Naive thymus-derived CD4-positive, alpha-beta T cell (primary cell): Measurements from ENCODE around the gene SNED1. TPM values are rescaled to one million over a fixed set of nuclear protein-coding genes. Genes with fewer than 3 reads are reported as not detected.

Experiments used
- ATAC-seq: fragments of 150-1000 bp; cut with Tn5 transposase; 2 replicates; pipeline ENCODE4 v1.10.0; 2021; ENCODE audit warnings: mild to moderate bottlenecking, moderate library complexity
- CTCF ChIA-PET: fragments of 350-600 bp; sonication (Branson Sonifier 250); formaldehyde crosslinking; loops from one replicate; lab custom pipeline; 2021; ENCODE audit warnings: antibody characterized with exemption; lab: Charles Lee
- POLR2A ChIA-PET: fragments of 350-600 bp; sonication (Branson Sonifier 250); formaldehyde crosslinking; loops from one replicate; lab custom pipeline; 2021; ENCODE audit warnings: antibody characterized with exemption, inconsistent platforms; lab: Charles Lee
- DNase-seq, 9 donors: peaks; one replicate each; pipeline versions ENCODE4 v3.0.0 to v3.0.0-alpha.2; 2020 to 2022; ENCODE audit warnings: mixed read lengths in 1 of 9
- H3K27ac ChIP-seq: one replicate; pipeline ENCODE4 v1.7.0; 2013; ENCODE audit warnings: mild to moderate bottlenecking, low read depth, low read length, moderate library complexity
- H3K27me3 ChIP-seq, 2 donors: one replicate each; pipeline ENCODE4 v1.7.0; 2013; ENCODE audit warnings: low read length in 2 of 2, mild to moderate bottlenecking in 2 of 2, moderate library complexity in 2 of 2; ENCODE audit not compliant: control insufficient read depth in 2 of 2, insufficient read depth in 2 of 2
- H3K36me3 ChIP-seq, 3 experiments: 1 replicate in 2 of 3; 2 replicates in 1 of 3; pipeline ENCODE4 v1.7.0; 2013; ENCODE audit warnings: low read length in 3 of 3, mild to moderate bottlenecking in 3 of 3, moderate library complexity in 1 of 3; ENCODE audit not compliant: insufficient read depth in 3 of 3, control insufficient read depth in 2 of 3
- H3K4me1 ChIP-seq, 2 donors: one replicate each; pipeline ENCODE4 v1.7.0; 2013; ENCODE audit warnings: low read length in 2 of 2, mild to moderate bottlenecking in 2 of 2, moderate library complexity in 1 of 2; ENCODE audit not compliant: control insufficient read depth in 2 of 2, insufficient read depth in 2 of 2
- H3K4me3 ChIP-seq: 2 replicates; pipeline ENCODE4 v1.7.0; 2013; ENCODE audit warnings: mild to moderate bottlenecking, low read length
- H3K9me3 ChIP-seq, 3 experiments: 1 replicate in 2 of 3; 2 replicates in 1 of 3; pipeline ENCODE4 v1.7.0; 2013; ENCODE audit warnings: low read length in 3 of 3; ENCODE audit not compliant: control insufficient read depth in 2 of 3
- H3K27ac Mint-ChIP-seq, 9 donors: one replicate each; pipeline ENCODE4 v1.8.0; 2020 to 2022; ENCODE audit warnings: mixed read lengths in 9 of 9, mild to moderate bottlenecking in 8 of 9, moderate library complexity in 5 of 9, inconsistent platforms in 2 of 9
- H3K27me3 Mint-ChIP-seq, 5 donors: one replicate each; pipeline ENCODE4 v1.8.0; 2021 to 2022; ENCODE audit warnings: mixed read lengths in 5 of 5, mild to moderate bottlenecking in 1 of 5
- H3K36me3 Mint-ChIP-seq, 5 donors: one replicate each; pipeline ENCODE4 v1.8.0; 2020 to 2022; ENCODE audit warnings: mixed read lengths in 5 of 5, mild to moderate bottlenecking in 3 of 5, inconsistent platforms in 1 of 5
- H3K4me1 Mint-ChIP-seq, 7 donors: one replicate each; pipeline ENCODE4 v1.8.0; 2020 to 2022; ENCODE audit warnings: mixed read lengths in 7 of 7, mild to moderate bottlenecking in 3 of 7, inconsistent platforms in 1 of 7
- H3K4me3 Mint-ChIP-seq, 10 donors: one replicate each; pipeline ENCODE4 v1.8.0; 2020 to 2022; ENCODE audit warnings: mild to moderate bottlenecking in 10 of 10, mixed read lengths in 10 of 10, moderate library complexity in 6 of 10, inconsistent platforms in 2 of 10
- H3K9me3 Mint-ChIP-seq, 11 donors: one replicate each; pipeline ENCODE4 v1.8.0; 2020 to 2022; ENCODE audit warnings: mixed read lengths in 11 of 11, mild to moderate bottlenecking in 4 of 11, inconsistent platforms in 1 of 11, moderate library complexity in 1 of 11
- intact Hi-C, 2 donors: fragments of 100-400 bp; cut with micrococcal nuclease; formaldehyde crosslinking; loops; one replicate each; pipeline ENCODE4 v1.15.1; 2023
- polyA plus RNA-seq, 2 donors: library from polyadenylated mRNA; unstranded; fragments of 300-500 nt; fragmentation: Illumina TruSeq; gene quantifications; one replicate each; pipeline ENCODE4 v1.2.3, GENCODE V29; 2021
- total RNA-seq, 6 experiments: library from RNA in 5 of 6; stranded (reverse) in 5 of 6; gene quantifications; 1 replicate in 5 of 6; 2 replicates in 1 of 6; pipeline ENCODE4 v1.2.3 and lab custom pipeline; 2021 to 2026

Gene SNED1
- total and polyA plus RNA-seq, 7 experiments from 2014 or later, result 1.0 to 120 (median 32.9) TPM

GRCh38 chr2:241052677-241053360 is 54.4 kb downstream of the SNED1 start:
- POLR2A ChIA-PET, result no interaction called here

DNA sequence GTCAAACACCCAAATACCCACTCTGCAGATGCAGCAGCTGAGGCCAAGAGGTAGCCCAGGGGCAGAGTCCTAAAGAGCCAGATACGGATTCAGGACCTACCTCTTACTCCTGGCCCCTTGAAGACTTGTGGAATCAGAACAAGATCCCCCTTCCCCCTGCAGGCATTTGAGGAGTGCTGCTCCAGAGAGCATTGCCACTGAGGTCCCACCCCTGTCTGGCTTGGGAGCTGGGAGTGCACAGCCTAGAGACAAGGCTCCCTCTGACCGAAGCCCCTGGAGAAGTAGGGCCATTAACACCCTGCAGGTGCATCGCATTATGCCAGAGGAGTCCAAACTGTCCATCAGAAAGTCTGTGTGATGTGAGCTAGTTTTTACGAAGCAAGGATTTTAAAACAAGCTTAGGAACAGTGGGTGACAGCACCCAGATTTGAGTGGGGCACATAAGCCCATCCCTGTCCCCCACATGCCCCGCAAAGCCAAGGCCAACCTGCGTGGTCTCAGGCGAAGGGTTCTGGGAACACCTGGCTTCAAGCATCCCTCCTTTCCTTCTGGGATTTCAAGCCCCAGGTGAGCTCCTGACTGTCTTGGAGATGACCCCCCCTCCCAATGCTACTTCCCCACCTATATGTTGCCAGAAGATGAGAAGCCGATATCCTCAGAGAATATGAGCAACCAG is 55.3 kb downstream of the SNED1 start:
- no peak for DNase-seq
- ATAC-seq, result no peak
- intact Hi-C loops, result no loop called here
- H3K9me3 Mint-ChIP-seq, result no peaks in the 10 kb centered on the region
- Histone ChIP-seq H3K4me1 (no peaks in the 10 kb centered on the region), H3K36me3 (no peaks in the 10 kb centered on the region), H3K27me3 (no peaks in the 10 kb centered on the region), H3K27ac (no peak overlapping the region), H3K4me3 (no peak overlapping the region), H3K9me3 (no peaks in the 10 kb centered on the region)
- peaks cover 0 to 9% (median 0%) of the 10 kb centered on the region in 5 donors for H3K36me3 Mint-ChIP-seq
- H3K27me3 Mint-ChIP-seq, result no peaks in the 10 kb centered on the region
- ChIA-PET POLR2A (interaction anchor here (1.1 kb wide), 1 partner anchor 17 kb away, joined by 3 read pairs; no protein-coding TSS in a partner anchor), CTCF (no interaction called here)
- H3K4me3 Mint-ChIP-seq, result no peak overlapping the region
- H3K4me1 Mint-ChIP-seq, result peaks cover 0 to 4% (median 0%) of the 10 kb centered on the region in 7 donors
- H3K27ac Mint-ChIP-seq, result peak overlapping the region in 1 of 9 donors; percentile 45

More at GRCh38 chr2:241052677-241053360, 54.4 kb downstream of the SNED1 start:
- Mint-ChIP-seq H3K4me1 (peaks cover 0 to 2% (median 0%) of the 10 kb centered on the region in 7 donors), H3K27me3 (no peaks in the 10 kb centered on the region), H3K27ac (no peak overlapping the region), H3K36me3 (peaks cover 0 to 9% (median 0%) of the 10 kb centered on the region in 5 donors), H3K4me3 (no peak overlapping the region), H3K9me3 (no peaks in the 10 kb centered on the region)
- Histone ChIP-seq H3K4me3 (no peak overlapping the region), H3K9me3 (no peaks in the 10 kb centered on the region), H3K27me3 (no peaks in the 10 kb centered on the region), H3K36me3 (no peaks in the 10 kb centered on the region), H3K4me1 (no peaks in the 10 kb centered on the region), H3K27ac (no peak overlapping the region)
- no peak for ATAC-seq
- no peak for DNase-seq
- intact Hi-C loops, result no loop called here
- CTCF ChIA-PET, result no interaction called here

DNA sequence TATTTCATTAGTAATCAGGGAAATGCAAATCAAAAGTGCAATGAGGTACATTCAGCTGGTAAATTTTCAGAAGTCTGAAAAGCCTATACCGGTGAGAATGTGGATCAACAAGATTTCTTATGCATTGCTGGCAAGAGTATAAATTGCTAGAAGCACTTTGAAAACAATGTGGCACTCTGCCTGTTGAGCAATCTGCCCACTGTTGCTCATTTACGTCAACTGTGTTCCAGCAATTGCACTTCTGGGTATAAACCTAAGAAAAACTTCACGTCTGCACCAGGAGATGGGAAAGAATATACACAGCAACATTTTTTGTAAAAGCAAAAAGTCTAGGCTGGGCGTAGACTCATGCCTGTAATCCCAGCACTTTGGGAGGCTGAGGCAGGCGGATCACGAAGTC is 62.9 kb downstream of the SNED1 start:
- no peak for DNase-seq
- Histone ChIP-seq H3K27me3 (no peaks in the 10 kb centered on the region), H3K36me3 (no peaks in the 10 kb centered on the region), H3K27ac (no peak overlapping the region), H3K4me1 (peaks cover 0 to 8% of the 10 kb centered on the region in 2 donors), H3K9me3 (no peaks in the 10 kb centered on the region), H3K4me3 (no peak overlapping the region)
- CTCF ChIA-PET, result no interaction called here
- H3K4me3 Mint-ChIP-seq, result peak overlapping the region in 1 of 10 donors; percentile 1
- POLR2A ChIA-PET, result no interaction called here
- ATAC-seq, result no peak
- H3K9me3 Mint-ChIP-seq, result no peaks in the 10 kb centered on the region
- peak overlapping the region in 1 of 9 donors; percentile 45 for H3K27ac Mint-ChIP-seq
- intact Hi-C loops, result loop anchor here in 1 of 2 donors (5.0 kb wide), 1 partner anchor 79 kb away; no protein-coding TSS in a partner anchor
- peaks cover 0 to 5% (median 0%) of the 10 kb centered on the region in 5 donors for H3K27me3 Mint-ChIP-seq
- peaks cover 0 to 2% (median 0%) of the 10 kb centered on the region in 5 donors for H3K36me3 Mint-ChIP-seq
- peaks cover 0 to 9% (median 0%) of the 10 kb centered on the region in 7 donors for H3K4me1 Mint-ChIP-seq

GRCh38 chr2:241062389-241063092 is 64.1 kb downstream of the SNED1 start:
- Mint-ChIP-seq H3K36me3 (no peaks in the 10 kb centered on the region), H3K9me3 (no peaks in the 10 kb centered on the region), H3K4me1 (peaks cover 0 to 9% (median 0%) of the 10 kb centered on the region in 7 donors), H3K27ac (peak overlapping the region in 1 of 9 donors; percentile 1), H3K4me3 (peak overlapping the region in 1 of 10 donors; percentile 76), H3K27me3 (peaks cover 0 to 5% (median 0%) of the 10 kb centered on the region in 5 donors)
- Histone ChIP-seq H3K27me3 (no peaks in the 10 kb centered on the region), H3K4me1 (peaks cover 0 to 8% of the 10 kb centered on the region in 2 donors), H3K36me3 (no peaks in the 10 kb centered on the region), H3K27ac (no peak overlapping the region), H3K9me3 (no peaks in the 10 kb centered on the region), H3K4me3 (no peak overlapping the region)
- ATAC-seq (no peak), DNase-seq (no peak)
- POLR2A ChIA-PET, result no interaction called here
- intact Hi-C loops, result loop anchor here in 1 of 2 donors (5.0 kb wide), 1 partner anchor 80 kb away; no protein-coding TSS in a partner anchor
- CTCF ChIA-PET, result no interaction called here

GRCh38 chr2:241063093-241063551 is 64.7 kb downstream of the SNED1 start:
- ChIA-PET CTCF (no interaction called here), POLR2A (interaction anchor here (1.0 kb wide), 1 partner anchor 39 kb away, joined by 5 read pairs; the partner anchor contains the start of gene MTERF4)
- Histone ChIP-seq H3K27me3 (no peaks in the 10 kb centered on the region), H3K36me3 (no peaks in the 10 kb centered on the region), H3K9me3 (no peaks in the 10 kb centered on the region), H3K4me3 (no peak overlapping the region), H3K27ac (no peak overlapping the region), H3K4me1 (peaks cover 0 to 8% of the 10 kb centered on the region in 2 donors)
- Mint-ChIP-seq H3K27ac (no peak overlapping the region), H3K4me3 (peak overlapping the region in 2 of 10 donors; percentile 55 to 76), H3K4me1 (peaks cover 0 to 9% (median 0%) of the 10 kb centered on the region in 7 donors), H3K36me3 (no peaks in the 10 kb centered on the region), H3K27me3 (peaks cover 0 to 5% (median 0%) of the 10 kb centered on the region in 5 donors), H3K9me3 (no peaks in the 10 kb centered on the region)
- DNase-seq (no peak), ATAC-seq (no peak)
- intact Hi-C loops, result loop anchor here in 1 of 2 donors (5.0 kb wide), 1 partner anchor 81 kb away; no protein-coding TSS in a partner anchor

DNA sequence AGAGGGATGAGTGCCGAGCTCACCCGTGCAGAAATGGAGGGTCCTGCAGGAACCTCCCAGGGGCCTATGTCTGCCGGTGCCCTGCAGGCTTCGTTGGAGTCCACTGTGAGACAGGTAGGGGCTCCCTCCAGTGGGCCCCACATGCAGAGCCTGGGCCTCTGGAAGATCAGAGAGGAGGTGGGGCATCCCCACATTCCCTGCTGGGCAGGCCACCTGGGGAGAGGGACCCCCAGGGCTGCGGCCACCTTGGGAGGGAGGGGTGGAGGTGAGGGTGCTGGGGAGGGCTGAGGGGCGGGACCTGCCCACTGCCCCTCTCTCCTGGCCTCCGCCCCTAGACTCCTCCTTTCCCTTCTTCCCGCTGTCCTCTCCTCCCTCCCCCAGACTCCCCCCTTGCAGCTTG is 65.2 kb downstream of the SNED1 start:
- CTCF ChIA-PET, result no interaction called here
- DNase-seq, result peak in 2 of 9 donors; percentile 12 to 19

More for the DNA sequence above, 65.2 kb downstream of the SNED1 start:
- no peaks in the 10 kb centered on the region for H3K9me3 Mint-ChIP-seq
- Histone ChIP-seq H3K9me3 (no peaks in the 10 kb centered on the region), H3K27ac (no peak overlapping the region), H3K4me3 (no peak overlapping the region), H3K4me1 (peaks cover 0 to 8% of the 10 kb centered on the region in 2 donors), H3K36me3 (no peaks in the 10 kb centered on the region), H3K27me3 (no peaks in the 10 kb centered on the region)
- no peaks in the 10 kb centered on the region for H3K36me3 Mint-ChIP-seq
- H3K27me3 Mint-ChIP-seq, result peaks cover 0 to 5% (median 0%) of the 10 kb centered on the region in 5 donors
- peaks cover 0 to 9% (median 0%) of the 10 kb centered on the region in 7 donors for H3K4me1 Mint-ChIP-seq
- peak; percentile 31 for ATAC-seq
- intact Hi-C loops, result loop anchor here in 1 of 2 donors (5.0 kb wide), 1 partner anchor 81 kb away; no protein-coding TSS in a partner anchor
- peak overlapping the region in 7 of 10 donors; percentile 55 to 78 (median 66) for H3K4me3 Mint-ChIP-seq
- POLR2A ChIA-PET, result interaction anchor here (0.7 to 1.0 kb wide), 2 partner anchors 39 to 104 kb away, joined by 3 to 5 read pairs; partner anchors contain the start of gene MTERF4
- peak overlapping the region in 4 of 9 donors; percentile 22 to 81 (median 58) for H3K27ac Mint-ChIP-seq
